Measurements from ENCODE around the gene KCTD7.
"Not testable (repeated sequence)": the region's sequence is repeated elsewhere in the genome, so short reads cannot be mapped to it uniquely, and the experiment has no call there.

DNA sequence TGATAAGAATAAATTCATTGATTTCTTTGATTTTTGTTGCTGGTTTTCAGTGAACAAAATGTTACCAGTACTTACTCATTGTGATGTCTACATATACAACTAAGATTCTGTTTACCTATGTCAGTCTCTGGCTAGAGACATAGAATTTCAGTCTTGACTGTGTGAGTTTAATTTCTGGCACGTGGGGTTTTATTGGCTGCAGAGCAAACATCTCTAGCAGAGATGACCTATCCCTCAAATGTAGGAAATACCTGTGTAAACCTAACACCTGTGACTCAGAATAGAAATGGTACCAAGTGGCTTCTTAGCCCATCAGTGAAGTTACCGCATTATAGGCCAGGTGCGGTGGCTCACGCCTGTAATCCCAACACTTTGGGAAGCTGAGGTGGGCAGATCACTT is 57.0 kb downstream of the KCTD7 start:
- TF ChIP-seq, protein P1, sequence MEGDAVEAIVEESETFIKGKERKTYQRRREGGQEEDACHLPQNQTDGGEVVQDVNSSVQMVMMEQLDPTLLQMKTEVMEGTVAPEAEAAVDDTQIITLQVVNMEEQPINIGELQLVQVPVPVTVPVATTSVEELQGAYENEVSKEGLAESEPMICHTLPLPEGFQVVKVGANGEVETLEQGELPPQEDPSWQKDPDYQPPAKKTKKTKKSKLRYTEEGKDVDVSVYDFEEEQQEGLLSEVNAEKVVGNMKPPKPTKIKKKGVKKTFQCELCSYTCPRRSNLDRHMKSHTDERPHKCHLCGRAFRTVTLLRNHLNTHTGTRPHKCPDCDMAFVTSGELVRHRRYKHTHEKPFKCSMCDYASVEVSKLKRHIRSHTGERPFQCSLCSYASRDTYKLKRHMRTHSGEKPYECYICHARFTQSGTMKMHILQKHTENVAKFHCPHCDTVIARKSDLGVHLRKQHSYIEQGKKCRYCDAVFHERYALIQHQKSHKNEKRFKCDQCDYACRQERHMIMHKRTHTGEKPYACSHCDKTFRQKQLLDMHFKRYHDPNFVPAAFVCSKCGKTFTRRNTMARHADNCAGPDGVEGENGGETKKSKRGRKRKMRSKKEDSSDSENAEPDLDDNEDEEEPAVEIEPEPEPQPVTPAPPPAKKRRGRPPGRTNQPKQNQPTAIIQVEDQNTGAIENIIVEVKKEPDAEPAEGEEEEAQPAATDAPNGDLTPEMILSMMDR (IDR thresholded peaks at IDR 0.05), result not testable (repeated sequence)
- not testable (repeated sequence) for TF ChIP-seq POLR2AphosphoS5 (IDR thresholded peaks at IDR 0.05; ENCODE audit: low read depth, low read length); SIN3A (IDR thresholded peaks at IDR 0.05; ENCODE audit: borderline replicate concordance, insufficient read depth, low read depth, low read length)

All from Panc1 (cell line).